Vagina (tissue), 2 donors: ENCODE results near the gene NOTCH1.

Source experiments
- POLR2A ChIP-seq, 2 donors: fragments of 450-650 bp; IDR thresholded peaks; one replicate each; pipeline ENCODE4 v1.6.1; 2017; ENCODE audit warnings: antibody characterized with exemption in 2 of 2, mild to moderate bottlenecking in 2 of 2, moderate library complexity in 2 of 2
- TF ChIP-seq, protein P1 (sequence below), 3 experiments: fragments of 450-650 bp in 2 of 3; fragments of 200-600 bp in 1 of 3; sonication (generic) in 1 of 3; IDR thresholded peaks; one replicate each; pipeline ENCODE4 v1.5.1; 2017 to 2019; ENCODE audit warnings: antibody characterized with exemption in 3 of 3, mild to moderate bottlenecking in 2 of 3, moderate library complexity in 2 of 3

DNA sequence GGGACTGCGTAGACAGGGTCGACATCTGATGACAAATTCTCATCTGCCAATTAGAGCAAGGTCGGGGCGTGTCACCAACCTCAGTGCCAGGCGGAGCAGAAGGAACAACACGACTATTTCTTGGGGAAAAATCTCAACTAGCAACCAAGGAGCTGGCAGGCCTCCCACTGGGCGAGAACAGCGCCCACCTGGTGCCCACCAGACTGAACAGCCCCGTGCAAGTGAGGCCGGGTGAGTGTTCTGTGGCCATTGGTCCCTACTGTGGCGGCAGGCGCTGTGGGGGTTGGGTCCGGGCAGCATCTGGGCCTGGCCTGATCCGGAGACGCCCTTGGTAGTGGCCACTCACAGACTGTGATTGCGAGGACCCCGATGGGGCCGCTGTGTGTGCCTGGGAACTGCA is 11.5 kb downstream of the NOTCH1 start:
- TF ChIP-seq, protein P1, sequence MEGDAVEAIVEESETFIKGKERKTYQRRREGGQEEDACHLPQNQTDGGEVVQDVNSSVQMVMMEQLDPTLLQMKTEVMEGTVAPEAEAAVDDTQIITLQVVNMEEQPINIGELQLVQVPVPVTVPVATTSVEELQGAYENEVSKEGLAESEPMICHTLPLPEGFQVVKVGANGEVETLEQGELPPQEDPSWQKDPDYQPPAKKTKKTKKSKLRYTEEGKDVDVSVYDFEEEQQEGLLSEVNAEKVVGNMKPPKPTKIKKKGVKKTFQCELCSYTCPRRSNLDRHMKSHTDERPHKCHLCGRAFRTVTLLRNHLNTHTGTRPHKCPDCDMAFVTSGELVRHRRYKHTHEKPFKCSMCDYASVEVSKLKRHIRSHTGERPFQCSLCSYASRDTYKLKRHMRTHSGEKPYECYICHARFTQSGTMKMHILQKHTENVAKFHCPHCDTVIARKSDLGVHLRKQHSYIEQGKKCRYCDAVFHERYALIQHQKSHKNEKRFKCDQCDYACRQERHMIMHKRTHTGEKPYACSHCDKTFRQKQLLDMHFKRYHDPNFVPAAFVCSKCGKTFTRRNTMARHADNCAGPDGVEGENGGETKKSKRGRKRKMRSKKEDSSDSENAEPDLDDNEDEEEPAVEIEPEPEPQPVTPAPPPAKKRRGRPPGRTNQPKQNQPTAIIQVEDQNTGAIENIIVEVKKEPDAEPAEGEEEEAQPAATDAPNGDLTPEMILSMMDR (IDR thresholded peaks at IDR 0.05): no peak
- TF ChIP-seq POLR2A (IDR thresholded peaks at IDR 0.05): no peak
